Spleen (tissue), 3 donors: ENCODE measurements around the gene TGFB1.

Experiments
- POLR2A ChIP-seq, 3 donors: fragments of 450-650 bp; IDR thresholded peaks; one replicate each; pipeline ENCODE4 v1.5.1; 2017; ENCODE audit warnings: antibody characterized with exemption in 3 of 3, mild to moderate bottlenecking in 1 of 3
- POLR2AphosphoS5 ChIP-seq, 3 donors: sonication (generic); formaldehyde crosslinking; IDR thresholded peaks; one replicate each; pipeline ENCODE4 v1.5.1; 2017; ENCODE audit warnings: antibody characterized with exemption in 3 of 3

DNA sequence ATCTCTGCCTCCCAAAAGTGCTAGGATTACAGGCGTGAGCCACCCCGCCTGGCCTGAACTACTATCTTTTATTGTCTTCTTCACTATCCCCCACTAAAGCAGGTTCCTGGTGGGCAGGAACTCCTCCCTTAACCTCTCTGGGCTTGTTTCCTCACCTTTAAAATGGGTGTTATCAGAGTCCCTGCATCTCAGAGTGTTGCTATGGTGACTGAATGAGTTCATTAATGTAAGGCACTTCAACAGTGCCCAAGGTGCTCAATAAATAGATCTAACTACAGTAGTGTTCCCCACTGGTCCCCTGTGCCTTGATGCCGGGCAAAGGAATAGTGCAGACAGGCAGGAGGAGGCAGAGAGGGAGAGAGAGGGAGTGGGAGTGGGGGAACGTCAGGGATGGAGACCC, 23.2 kb downstream of the TGFB1 start:
- TF ChIP-seq POLR2A (IDR thresholded peaks at IDR 0.05) (no peak), POLR2AphosphoS5 (IDR thresholded peaks at IDR 0.05) (no peak)
